ENCODE results near the gene RPS6KC1. TPM values are rescaled to one million over a fixed set of nuclear protein-coding genes. Genes with fewer than 3 reads are reported as not detected.

Gene RPS6KC1
- total RNA-seq, 1 experiment from 2014 or later = 11.6 TPM

GRCh38 chr1:213250041-213250440 is 199.0 kb downstream of the RPS6KC1 start:
- no peak for DNase-seq (ENCODE audit: low read depth)
- in situ Hi-C loops (cut with HindIII; ENCODE audit: low pct_unique_long_range_greater_than_20kb, low sequenced_read_pairs) = no loop called here

GRCh38 chr1:213250446-213250845 is 199.4 kb downstream of the RPS6KC1 start:
- in situ Hi-C loops (cut with HindIII; ENCODE audit: low pct_unique_long_range_greater_than_20kb, low sequenced_read_pairs) = no loop called here
- no peak for DNase-seq (ENCODE audit: low read depth)

- in situ Hi-C loops (cut with HindIII; ENCODE audit: low pct_unique_long_range_greater_than_20kb, low sequenced_read_pairs) = no loop called here
- DNase-seq (ENCODE audit: low read depth) = no peak
Observed at GRCh38 chr1:213251972-213252371, 200.9 kb downstream of the RPS6KC1 start.

GRCh38 chr1:213256438-213257087 is 205.5 kb downstream of the RPS6KC1 start:
- in situ Hi-C loops (cut with HindIII; ENCODE audit: low pct_unique_long_range_greater_than_20kb, low sequenced_read_pairs) = no loop called here

GRCh38 chr1:213260311-213261075 is 209.5 kb downstream of the RPS6KC1 start:
- in situ Hi-C loops (cut with HindIII; ENCODE audit: low pct_unique_long_range_greater_than_20kb, low sequenced_read_pairs) = no loop called here
- no peak for DNase-seq (ENCODE audit: low read depth)

More at GRCh38 chr1:213256438-213257087, 205.5 kb downstream of the RPS6KC1 start:
- DNase-seq (ENCODE audit: low read depth) = no peak

- no peak for DNase-seq (ENCODE audit: low read depth)
- in situ Hi-C loops (cut with HindIII; ENCODE audit: low pct_unique_long_range_greater_than_20kb, low sequenced_read_pairs) = no loop called here
Observed at GRCh38 chr1:213264531-213264930, 213.5 kb downstream of the RPS6KC1 start.

GRCh38 chr1:213266983-213267772 is 216.1 kb downstream of the RPS6KC1 start:
- in situ Hi-C loops (cut with HindIII; ENCODE audit: low pct_unique_long_range_greater_than_20kb, low sequenced_read_pairs) = no loop called here
- no peak for DNase-seq (ENCODE audit: low read depth)

GRCh38 chr1:213268221-213268620 is 217.2 kb downstream of the RPS6KC1 start:
- no peak for DNase-seq (ENCODE audit: low read depth)

GRCh38 chr1:213269829-213270228 is 218.8 kb downstream of the RPS6KC1 start:
- in situ Hi-C loops (cut with HindIII; ENCODE audit: low pct_unique_long_range_greater_than_20kb, low sequenced_read_pairs) = no loop called here

More at GRCh38 chr1:213268221-213268620, 217.2 kb downstream of the RPS6KC1 start:
- in situ Hi-C loops (cut with HindIII; ENCODE audit: low pct_unique_long_range_greater_than_20kb, low sequenced_read_pairs) = no loop called here

GRCh38 chr1:213273546-213273945 is 222.5 kb downstream of the RPS6KC1 start:
- no peak for DNase-seq (ENCODE audit: low read depth)
- in situ Hi-C loops (cut with HindIII; ENCODE audit: low pct_unique_long_range_greater_than_20kb, low sequenced_read_pairs) = no loop called here

More at GRCh38 chr1:213269829-213270228, 218.8 kb downstream of the RPS6KC1 start:
- no peak for DNase-seq (ENCODE audit: low read depth)

GRCh38 chr1:213274140-213274539 is 223.1 kb downstream of the RPS6KC1 start:
- in situ Hi-C loops (cut with HindIII; ENCODE audit: low pct_unique_long_range_greater_than_20kb, low sequenced_read_pairs) = no loop called here
- DNase-seq (ENCODE audit: low read depth) = no peak

GRCh38 chr1:213275293-213275692 is 224.3 kb downstream of the RPS6KC1 start:
- in situ Hi-C loops (cut with HindIII; ENCODE audit: low pct_unique_long_range_greater_than_20kb, low sequenced_read_pairs) = no loop called here
- DNase-seq (ENCODE audit: low read depth) = no peak

GRCh38 chr1:213276236-213276635 is 225.2 kb downstream of the RPS6KC1 start:
- in situ Hi-C loops (cut with HindIII; ENCODE audit: low pct_unique_long_range_greater_than_20kb, low sequenced_read_pairs) = no loop called here
- DNase-seq (ENCODE audit: low read depth) = no peak

- in situ Hi-C loops (cut with HindIII; ENCODE audit: low pct_unique_long_range_greater_than_20kb, low sequenced_read_pairs) = no loop called here
- no peak for DNase-seq (ENCODE audit: low read depth)
Observed at GRCh38 chr1:213277036-213277435, 226.0 kb downstream of the RPS6KC1 start.

- in situ Hi-C loops (cut with HindIII; ENCODE audit: low pct_unique_long_range_greater_than_20kb, low sequenced_read_pairs) = no loop called here
- DNase-seq (ENCODE audit: low read depth) = no peak
Observed at GRCh38 chr1:213279410-213279809, 228.4 kb downstream of the RPS6KC1 start.

GRCh38 chr1:213281640-213282301 is 230.7 kb downstream of the RPS6KC1 start:
- in situ Hi-C loops (cut with HindIII; ENCODE audit: low pct_unique_long_range_greater_than_20kb, low sequenced_read_pairs) = no loop called here

GRCh38 chr1:213284626-213285025 is 233.6 kb downstream of the RPS6KC1 start:
- in situ Hi-C loops (cut with HindIII; ENCODE audit: low pct_unique_long_range_greater_than_20kb, low sequenced_read_pairs) = no loop called here
- DNase-seq (ENCODE audit: low read depth) = no peak

More at GRCh38 chr1:213281640-213282301, 230.7 kb downstream of the RPS6KC1 start:
- DNase-seq (ENCODE audit: low read depth) = no peak

- DNase-seq (ENCODE audit: low read depth) = no peak
- in situ Hi-C loops (cut with HindIII; ENCODE audit: low pct_unique_long_range_greater_than_20kb, low sequenced_read_pairs) = no loop called here
Observed at GRCh38 chr1:213286235-213286634, 235.2 kb downstream of the RPS6KC1 start.

Measured in Caki2 (cell line).